Testis (tissue), 3 donors: Measurements from ENCODE around the gene DLGAP5. TPM values are rescaled to one million over a fixed set of nuclear protein-coding genes. Genes with fewer than 3 reads are reported as not detected.
A peak's percentile ranks its signal among the peaks of the same experiment; 100 is the strongest.

Experiments
- DNase-seq: peaks from one replicate; pipeline ENCODE4 v3.0.0-alpha.2; 2019
- H3K27ac ChIP-seq, 2 donors: fragments of 200-600 bp; sonication (generic); one replicate each; pipeline ENCODE4 v1.5.1; 2019
- H3K27me3 ChIP-seq: fragments of 200-600 bp; sonication (generic); one replicate; pipeline ENCODE4 v1.5.1; 2019
- H3K36me3 ChIP-seq: fragments of 200-600 bp; sonication (generic); one replicate; pipeline ENCODE4 v1.5.1; 2017; ENCODE audit warnings: low read depth; ENCODE audit errors: missing control alignments
- H3K4me1 ChIP-seq: fragments of 200-600 bp; sonication (generic); one replicate; pipeline ENCODE4 v1.5.1; 2019
- H3K4me3 ChIP-seq, 2 donors: fragments of 200-600 bp; sonication (generic); one replicate each; pipeline ENCODE4 v1.5.1; 2017 to 2019
- H3K9me3 ChIP-seq: fragments of 200-600 bp; sonication (generic); one replicate; pipeline ENCODE4 v1.5.1; 2017
- POLR2A ChIP-seq: fragments of 450-650 bp; IDR thresholded peaks from one replicate; pipeline ENCODE4 v1.6.1; 2017; ENCODE audit warnings: antibody characterized with exemption, mild to moderate bottlenecking, moderate library complexity
- WGBS, 2 donors: methylation state at CpG; one replicate each; pipeline ENCODE4 v1.1.5; 2018; 5-methylcytosine and 5-hydroxymethylcytosine counted together
- intact Hi-C: fragments of 100-400 bp; cut with DNase I; formaldehyde crosslinking; loops from one replicate; pipeline ENCODE4 v1.15.1; 2023; ENCODE audit warnings: low total_unique reads
- polyA plus RNA-seq: library from polyadenylated mRNA; stranded (reverse); fragments of 350-450 nt; fragmentation: Illumina TruSeq; extraction: RNeasy Lipid Tissue Mini Kit (QIAGEN cat#74804); gene quantifications from one replicate; pipeline ENCODE4 v1.2.3, GENCODE V29; 2014; ENCODE audit warnings: low read depth, low replicate concordance; ENCODE audit not compliant: insufficient read depth
- total RNA-seq, 2 donors: library from RNA; depleted of rRNA; stranded (reverse); fragments of >200 nt; gene quantifications; one replicate each; pipeline ENCODE4 v1.2.3, GENCODE V29; 2016
- TF ChIP-seq, protein P1 (sequence below), 3 experiments: fragments of 450-650 bp in 2 of 3; fragments of 200-600 bp in 1 of 3; sonication (generic) in 1 of 3; IDR thresholded peaks; one replicate each; pipeline ENCODE4 v1.5.1; 2016 to 2019; ENCODE audit warnings: antibody characterized with exemption in 3 of 3, mild to moderate bottlenecking in 2 of 3, moderate library complexity in 1 of 3

DLGAP5 gene
- total and polyA plus RNA-seq, 3 donors from 2014 or later: 11.2 to 17.2 (median 15.2) TPM

DNA sequence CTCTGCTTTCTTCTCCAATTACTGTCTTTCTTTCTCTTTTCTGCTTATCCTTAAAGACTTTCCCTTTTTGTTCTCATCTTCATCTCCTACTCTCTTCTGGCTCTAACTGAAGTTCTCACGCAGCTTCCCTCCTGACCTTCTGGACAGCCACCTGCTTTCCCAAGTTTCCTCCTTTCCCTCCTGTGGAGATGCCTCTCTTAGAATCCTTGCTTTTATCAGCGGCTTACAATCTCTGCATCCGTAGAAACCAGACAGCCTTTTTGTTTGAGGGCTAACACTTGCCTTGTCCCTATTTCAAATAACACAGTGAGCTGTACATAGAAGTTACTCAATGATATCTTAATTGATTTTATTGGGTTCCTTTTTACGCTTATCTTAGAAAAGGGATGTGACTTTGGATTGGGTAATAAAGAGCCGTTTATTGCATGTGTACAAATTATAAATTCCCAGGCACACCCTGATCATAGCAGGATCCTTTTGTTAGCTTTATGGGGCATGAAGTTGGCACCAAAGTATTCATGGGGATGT lies 64.4 kb downstream of the DLGAP5 start:
- H3K4me1 ChIP-seq: peaks cover 27% of the 10 kb centered on the region
- no peak for DNase-seq

DNA sequence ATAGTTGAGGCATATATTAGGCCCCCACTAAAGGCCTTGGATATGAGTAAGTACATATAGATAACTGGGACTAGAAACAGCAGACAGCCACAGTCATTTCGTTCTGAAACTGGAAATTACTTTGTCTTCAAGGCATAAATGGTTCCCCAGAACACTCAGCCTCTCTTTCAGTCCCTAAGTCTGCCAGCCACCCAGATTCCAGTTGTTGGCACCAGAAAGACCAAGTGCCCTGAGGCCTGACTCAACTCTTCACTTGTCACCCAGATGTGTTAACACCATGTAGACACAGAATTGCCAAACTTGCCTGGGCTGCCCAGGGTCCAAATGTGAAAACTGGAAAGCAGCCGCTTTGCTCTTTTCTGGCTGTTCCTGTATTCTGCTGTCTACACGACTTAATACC lies 65.4 kb downstream of the DLGAP5 start:
- Histone ChIP-seq H3K4me1 (peaks cover 26% of the 10 kb centered on the region), H3K27me3 (no peaks in the 10 kb centered on the region), H3K4me3 (no peak overlapping the region), H3K27ac (peak overlapping the region in 1 of 2 donors; percentile 24), H3K9me3 (no peaks in the 10 kb centered on the region), H3K36me3 (no peaks in the 10 kb centered on the region)
- DNase-seq: no peak
- intact Hi-C loops: no loop called here
- WGBS, 2 donors: 47 to 64% methylated on average over 3 of the region's 3 CpGs
- TF ChIP-seq, protein P1, sequence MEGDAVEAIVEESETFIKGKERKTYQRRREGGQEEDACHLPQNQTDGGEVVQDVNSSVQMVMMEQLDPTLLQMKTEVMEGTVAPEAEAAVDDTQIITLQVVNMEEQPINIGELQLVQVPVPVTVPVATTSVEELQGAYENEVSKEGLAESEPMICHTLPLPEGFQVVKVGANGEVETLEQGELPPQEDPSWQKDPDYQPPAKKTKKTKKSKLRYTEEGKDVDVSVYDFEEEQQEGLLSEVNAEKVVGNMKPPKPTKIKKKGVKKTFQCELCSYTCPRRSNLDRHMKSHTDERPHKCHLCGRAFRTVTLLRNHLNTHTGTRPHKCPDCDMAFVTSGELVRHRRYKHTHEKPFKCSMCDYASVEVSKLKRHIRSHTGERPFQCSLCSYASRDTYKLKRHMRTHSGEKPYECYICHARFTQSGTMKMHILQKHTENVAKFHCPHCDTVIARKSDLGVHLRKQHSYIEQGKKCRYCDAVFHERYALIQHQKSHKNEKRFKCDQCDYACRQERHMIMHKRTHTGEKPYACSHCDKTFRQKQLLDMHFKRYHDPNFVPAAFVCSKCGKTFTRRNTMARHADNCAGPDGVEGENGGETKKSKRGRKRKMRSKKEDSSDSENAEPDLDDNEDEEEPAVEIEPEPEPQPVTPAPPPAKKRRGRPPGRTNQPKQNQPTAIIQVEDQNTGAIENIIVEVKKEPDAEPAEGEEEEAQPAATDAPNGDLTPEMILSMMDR (IDR thresholded peaks at IDR 0.05): no peak
- TF ChIP-seq POLR2A: no peak

More for the DNA sequence above, 64.4 kb downstream of the DLGAP5 start:
- no peaks in the 10 kb centered on the region for H3K9me3 ChIP-seq
- WGBS, 2 donors: 61 to 71% methylated on average over 5 of the region's 5 CpGs
- TF ChIP-seq POLR2A: no peak
- TF ChIP-seq, protein P1 (IDR thresholded peaks at IDR 0.05): no peak
- H3K4me3 ChIP-seq: no peak overlapping the region
- no peaks in the 10 kb centered on the region for H3K36me3 ChIP-seq
- H3K27me3 ChIP-seq: no peaks in the 10 kb centered on the region
- intact Hi-C loops: no loop called here
- H3K27ac ChIP-seq: no peak overlapping the region

GRCh38 chr14:55125403-55125802 lies 66.0 kb downstream of the DLGAP5 start:
- 86 to 89% methylated on average over 3 of the region's 3 CpGs for WGBS, 2 donors
- Histone ChIP-seq H3K36me3 (no peaks in the 10 kb centered on the region), H3K27ac (no peak overlapping the region), H3K4me3 (no peak overlapping the region), H3K9me3 (no peaks in the 10 kb centered on the region), H3K4me1 (peaks cover 31% of the 10 kb centered on the region), H3K27me3 (no peaks in the 10 kb centered on the region)
- intact Hi-C loops: no loop called here
- TF ChIP-seq, protein P1 (IDR thresholded peaks at IDR 0.05): no peak
- TF ChIP-seq POLR2A: no peak
- no peak for DNase-seq

DNA sequence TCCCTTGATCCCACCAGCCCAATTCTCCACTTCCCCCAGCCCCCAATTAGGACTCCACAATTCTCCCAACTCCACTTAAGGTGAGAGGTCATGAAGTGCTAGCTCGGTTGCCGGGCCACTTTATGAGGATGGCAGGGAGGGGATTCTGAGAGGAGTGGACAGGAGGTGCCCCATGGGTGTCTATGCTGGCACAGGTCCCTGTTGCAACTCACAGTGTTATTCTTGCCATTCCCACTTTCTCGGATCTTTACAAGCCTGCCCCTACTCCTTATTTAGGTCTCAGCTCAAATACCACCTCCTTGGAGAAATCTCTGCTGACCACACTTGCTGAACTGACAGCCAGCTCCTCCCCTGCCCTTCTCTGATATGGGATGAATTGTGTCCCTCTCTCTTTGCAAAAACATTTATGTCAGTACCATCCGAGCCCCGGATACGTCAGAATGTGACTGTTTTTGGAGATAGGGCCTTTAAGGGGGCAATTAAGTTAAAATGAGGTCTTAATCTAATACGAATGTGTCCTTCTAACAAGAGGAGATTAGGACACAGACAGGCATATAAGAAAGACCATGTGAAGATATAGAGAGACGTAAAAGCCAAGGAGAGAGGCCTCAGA lies 66.5 kb downstream of the DLGAP5 start:
- H3K4me1 ChIP-seq: peaks cover 36% of the 10 kb centered on the region
- no peaks in the 10 kb centered on the region for H3K9me3 ChIP-seq
- H3K27me3 ChIP-seq: no peaks in the 10 kb centered on the region
- WGBS, 2 donors: 76 to 79% methylated on average over 8 of the region's 8 CpGs
- H3K36me3 ChIP-seq: no peaks in the 10 kb centered on the region
- H3K4me3 ChIP-seq: no peak overlapping the region
- no peak overlapping the region for H3K27ac ChIP-seq
- intact Hi-C loops: no loop called here
- DNase-seq: no peak
- no peak for TF ChIP-seq POLR2A
- TF ChIP-seq, protein P1 (IDR thresholded peaks at IDR 0.05): no peak
